ENCODE measurements around the gene EXOC3L1. TPM values are rescaled to one million over a fixed set of nuclear protein-coding genes. Genes with fewer than 3 reads are reported as not detected.
A peak's percentile ranks its signal among the peaks of the same experiment; 100 is the strongest.

The EXOC3L1 gene
- total and polyA plus RNA-seq, 2 of the 13 experiments (the other 11 are each of a cell fraction or from before 2014, with no cell fraction given), result 0.12 TPM; not detected in 1

GRCh38 chr16:67183284-67183626 lies 6.7 kb downstream of the EXOC3L1 start (continued):
- TF ChIP-seq USF2 (IDR thresholded peaks at IDR 0.05; ENCODE audit: low read depth, low read length), result no peak
- no peak for TF ChIP-seq USF2 (CRISPR knock-in tag; IDR thresholded peaks at IDR 0.05; ENCODE audit: borderline replicate concordance)
- TF ChIP-seq ZNF572 (CRISPR knock-in tag; IDR thresholded peaks at IDR 0.05), result peak; percentile 89; the same call in 1 of the 2 replicates
- no peak for TF ChIP-seq ZNF12 (CRISPR knock-in tag; IDR thresholded peaks at IDR 0.05)
- no peak for TF ChIP-seq TRAFD1 (CRISPR knock-in tag; IDR thresholded peaks at IDR 0.05; ENCODE audit: borderline replicate concordance)
- no peak for TF ChIP-seq ZNF800 (CRISPR knock-in tag; IDR thresholded peaks at IDR 0.05)
- peak; percentile 51; the same call in 1 of the 2 replicates for TF ChIP-seq ZFX (CRISPR knock-in tag; IDR thresholded peaks at IDR 0.05; ENCODE audit: low read depth)
- 0 out of 2 replicates have a peak, but pooled peaks have one; percentile 75 for TF ChIP-seq ZSCAN5A (CRISPR knock-in tag; IDR thresholded peaks at IDR 0.05; ENCODE audit: borderline replicate concordance)
- TF ChIP-seq BRD4 (CRISPR knock-in tag; IDR thresholded peaks at IDR 0.05), result no peak
- no peak for TF ChIP-seq CCDC6 (CRISPR knock-in tag; IDR thresholded peaks at IDR 0.05)
- no peak for TF ChIP-seq ZBTB40 (IDR thresholded peaks at IDR 0.05)
- no peak for TF ChIP-seq ZBTB40 (CRISPR knock-in tag; IDR thresholded peaks at IDR 0.05)
- peak; percentile 19; the same call in 1 of the 2 replicates for TF ChIP-seq ZFY (CRISPR knock-in tag; IDR thresholded peaks at IDR 0.05)
- no peak for TF ChIP-seq TAF1 (CRISPR knock-in tag; IDR thresholded peaks at IDR 0.05)

Measured in HepG2 (cell line).